HepG2 (cell line): ENCODE results near the gene DDC. TPM values are rescaled to one million over a fixed set of nuclear protein-coding genes. Genes with fewer than 3 reads are reported as not detected.

ENCODE experiments used
- FOXK1 ChIP-seq: sonication (generic); formaldehyde crosslinking; IDR thresholded peaks from 2 replicates; pipeline ENCODE4 v1.4.0; 2020; ENCODE audit warnings: low read depth, missing genetic modification reagents, borderline replicate concordance
- JUNB ChIP-seq: sonication (generic); formaldehyde crosslinking; IDR thresholded peaks from 2 replicates; pipeline ENCODE4 v1.8.0; 2022; ENCODE audit warnings: missing genetic modification reagents, mild to moderate bottlenecking, borderline replicate concordance
- KAT2B ChIP-seq: fragments of 150-350 bp; IDR thresholded peaks from 2 replicates; pipeline ENCODE4 v1.6.1; 2014; ENCODE audit warnings: low read depth, low read length, borderline replicate concordance
- KDM5A ChIP-seq: fragments of 200-600 bp; sonication (generic); IDR thresholded peaks from 2 replicates; pipeline ENCODE4 v1.7.0; 2018; ENCODE audit warnings: antibody characterized with exemption, mild to moderate bottlenecking, low read length, borderline replicate concordance
- KDM5B ChIP-seq: sonication (generic); formaldehyde crosslinking; IDR thresholded peaks from 2 replicates; pipeline ENCODE4 v1.4.0; 2020; ENCODE audit warnings: missing genetic modification reagents, mild to moderate bottlenecking, borderline replicate concordance
- PCBP2 ChIP-seq: fragments of 200-400 bp; formaldehyde crosslinking; optimal IDR thresholded peaks from 2 replicates; pipeline ENCODE3; 2018; ENCODE audit warnings: low read length, low read depth; ENCODE audit not compliant: poor library complexity, severe bottlenecking
- TCF7L2 ChIP-seq: IDR thresholded peaks from 2 replicates; pipeline ENCODE4 v1.6.1; 2011; ENCODE audit warnings: mild to moderate bottlenecking, low read depth, low read length, moderate library complexity
- ZNF292 ChIP-seq: sonication (generic); formaldehyde crosslinking; IDR thresholded peaks from 2 replicates; pipeline ENCODE4 v1.8.1; 2022; ENCODE audit warnings: mild to moderate bottlenecking, low read depth, missing genetic modification reagents, borderline replicate concordance
- ZNF543 ChIP-seq: sonication (generic); formaldehyde crosslinking; IDR thresholded peaks from 2 replicates; pipeline ENCODE4 v1.4.0; 2020; ENCODE audit warnings: mild to moderate bottlenecking, missing genetic modification reagents
- ZNF724P ChIP-seq: sonication (generic); formaldehyde crosslinking; IDR thresholded peaks from 2 replicates; pipeline ENCODE4 v1.8.0; 2022; ENCODE audit warnings: missing genetic modification reagents, borderline replicate concordance
- ZSCAN22 ChIP-seq: sonication (generic); formaldehyde crosslinking; IDR thresholded peaks from 2 replicates; pipeline ENCODE4 v1.4.0; 2020; ENCODE audit warnings: mild to moderate bottlenecking, missing genetic modification reagents
- polyA plus RNA-seq, 8 experiments: library from polyadenylated mRNA; depleted of rRNA in 3 of 8; stranded (reverse) in 7 of 8; unstranded in 1 of 8; fragments of >200 nt; fragmentation: Illumina TruSeq in 4 of 8; extraction: Trizol in 4 of 8; gene quantifications; 2 replicates each; pipeline versions ENCODE4 v1.2.1 to v1.2.3, GENCODE V29; 2011 to 2016; ENCODE audit warnings: low read depth in 4 of 8, missing spikeins in 1 of 8, mixed read lengths in 1 of 8; ENCODE audit not compliant: insufficient read depth in 1 of 8
- total RNA-seq, 5 experiments: library from RNA; depleted of rRNA; stranded (reverse); fragments of >200 nt; fragmentation: Illumina TruSeq; extraction: Trizol; gene quantifications; 2 replicates each; pipeline ENCODE4 v1.2.3, GENCODE V29; 2016; ENCODE audit warnings: low read depth in 1 of 5
- TF ChIP-seq, protein P1 (sequence below): sonication (generic); formaldehyde crosslinking; conservative IDR thresholded peaks from 2 replicates; pipeline ENCODE4 v1.8.0; 2022; ENCODE audit warnings: low read depth, missing genetic modification reagents
- TF ChIP-seq, protein P2 (sequence below): sonication (generic); formaldehyde crosslinking; IDR thresholded peaks from 2 replicates; pipeline ENCODE4 v1.5.1; 2020; ENCODE audit warnings: mild to moderate bottlenecking, missing genetic modification reagents, moderate library complexity
- TF ChIP-seq, protein P3 (sequence below), 2 experiments: sonication (generic) in 1 of 2; formaldehyde crosslinking in 1 of 2; IDR thresholded peaks; 2 replicates each; pipeline versions ENCODE4 v1.5.1 to v1.6.1; 2011 to 2020; ENCODE audit warnings: borderline replicate concordance in 1 of 2, low read depth in 1 of 2, low read length in 1 of 2, mild to moderate bottlenecking in 1 of 2, missing genetic modification reagents in 1 of 2, moderate library complexity in 1 of 2
- TF ChIP-seq, protein P4 (sequence below): sonication (generic); formaldehyde crosslinking; IDR thresholded peaks from 2 replicates; pipeline ENCODE4 v1.5.0; 2020; ENCODE audit warnings: mild to moderate bottlenecking, low read depth, missing genetic modification reagents, borderline replicate concordance
- TF ChIP-seq, protein P5 (sequence below): sonication (generic); formaldehyde crosslinking; IDR thresholded peaks from 2 replicates; pipeline ENCODE4 v1.4.0; 2020; ENCODE audit warnings: missing genetic modification reagents, mild to moderate bottlenecking, borderline replicate concordance

The DDC gene
- total and polyA plus RNA-seq, 2 of the 13 experiments (the other 11 are each of a cell fraction or from before 2014, with no cell fraction given), result 11.7 to 93.3 TPM

DNA sequence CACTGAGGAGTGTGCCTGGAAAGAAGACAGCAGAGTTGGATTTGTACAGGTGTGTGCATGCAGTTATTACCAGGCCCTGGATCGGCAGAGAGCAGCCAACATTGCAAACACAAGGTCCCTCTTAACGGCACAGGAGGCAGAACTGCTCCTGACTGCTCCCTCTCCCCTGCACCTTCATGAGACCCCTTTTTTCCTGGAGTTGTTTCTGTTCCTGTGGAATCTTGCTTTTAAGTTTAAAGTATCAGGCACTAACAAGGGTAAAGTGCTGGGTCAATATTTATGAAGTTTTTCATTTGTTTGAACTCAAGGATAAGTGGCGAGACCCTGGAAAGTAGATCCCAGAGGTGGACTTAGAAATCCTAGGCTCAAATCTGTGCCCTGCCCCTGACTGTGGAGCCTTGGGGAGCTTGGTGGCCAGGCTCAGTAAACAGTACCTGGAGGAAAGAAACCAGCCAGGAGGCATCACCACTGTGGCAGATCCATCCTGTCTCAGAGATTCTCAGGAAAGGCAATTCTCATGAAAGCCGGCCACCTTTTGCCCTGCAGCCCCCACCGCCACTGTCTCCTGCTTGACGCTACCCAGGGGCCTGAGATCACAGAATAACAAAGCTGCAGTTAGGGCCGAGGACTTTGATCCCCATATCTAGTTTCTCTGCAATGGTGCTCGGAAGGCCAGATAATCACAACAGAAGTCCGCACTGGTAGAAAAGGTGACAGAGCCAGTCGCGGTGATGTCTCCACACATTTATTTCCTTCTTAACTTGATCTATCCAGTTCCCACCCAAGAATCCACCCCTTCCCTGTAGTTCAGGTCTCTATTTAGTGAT lies 36.7 kb downstream of the DDC start (continued):
- TF ChIP-seq, protein P1, sequence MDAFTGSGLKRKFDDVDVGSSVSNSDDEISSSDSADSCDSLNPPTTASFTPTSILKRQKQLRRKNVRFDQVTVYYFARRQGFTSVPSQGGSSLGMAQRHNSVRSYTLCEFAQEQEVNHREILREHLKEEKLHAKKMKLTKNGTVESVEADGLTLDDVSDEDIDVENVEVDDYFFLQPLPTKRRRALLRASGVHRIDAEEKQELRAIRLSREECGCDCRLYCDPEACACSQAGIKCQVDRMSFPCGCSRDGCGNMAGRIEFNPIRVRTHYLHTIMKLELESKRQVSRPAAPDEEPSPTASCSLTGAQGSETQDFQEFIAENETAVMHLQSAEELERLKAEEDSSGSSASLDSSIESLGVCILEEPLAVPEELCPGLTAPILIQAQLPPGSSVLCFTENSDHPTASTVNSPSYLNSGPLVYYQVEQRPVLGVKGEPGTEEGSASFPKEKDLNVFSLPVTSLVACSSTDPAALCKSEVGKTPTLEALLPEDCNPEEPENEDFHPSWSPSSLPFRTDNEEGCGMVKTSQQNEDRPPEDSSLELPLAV (CRISPR knock-in tag), result no peak
- TF ChIP-seq, protein P2, sequence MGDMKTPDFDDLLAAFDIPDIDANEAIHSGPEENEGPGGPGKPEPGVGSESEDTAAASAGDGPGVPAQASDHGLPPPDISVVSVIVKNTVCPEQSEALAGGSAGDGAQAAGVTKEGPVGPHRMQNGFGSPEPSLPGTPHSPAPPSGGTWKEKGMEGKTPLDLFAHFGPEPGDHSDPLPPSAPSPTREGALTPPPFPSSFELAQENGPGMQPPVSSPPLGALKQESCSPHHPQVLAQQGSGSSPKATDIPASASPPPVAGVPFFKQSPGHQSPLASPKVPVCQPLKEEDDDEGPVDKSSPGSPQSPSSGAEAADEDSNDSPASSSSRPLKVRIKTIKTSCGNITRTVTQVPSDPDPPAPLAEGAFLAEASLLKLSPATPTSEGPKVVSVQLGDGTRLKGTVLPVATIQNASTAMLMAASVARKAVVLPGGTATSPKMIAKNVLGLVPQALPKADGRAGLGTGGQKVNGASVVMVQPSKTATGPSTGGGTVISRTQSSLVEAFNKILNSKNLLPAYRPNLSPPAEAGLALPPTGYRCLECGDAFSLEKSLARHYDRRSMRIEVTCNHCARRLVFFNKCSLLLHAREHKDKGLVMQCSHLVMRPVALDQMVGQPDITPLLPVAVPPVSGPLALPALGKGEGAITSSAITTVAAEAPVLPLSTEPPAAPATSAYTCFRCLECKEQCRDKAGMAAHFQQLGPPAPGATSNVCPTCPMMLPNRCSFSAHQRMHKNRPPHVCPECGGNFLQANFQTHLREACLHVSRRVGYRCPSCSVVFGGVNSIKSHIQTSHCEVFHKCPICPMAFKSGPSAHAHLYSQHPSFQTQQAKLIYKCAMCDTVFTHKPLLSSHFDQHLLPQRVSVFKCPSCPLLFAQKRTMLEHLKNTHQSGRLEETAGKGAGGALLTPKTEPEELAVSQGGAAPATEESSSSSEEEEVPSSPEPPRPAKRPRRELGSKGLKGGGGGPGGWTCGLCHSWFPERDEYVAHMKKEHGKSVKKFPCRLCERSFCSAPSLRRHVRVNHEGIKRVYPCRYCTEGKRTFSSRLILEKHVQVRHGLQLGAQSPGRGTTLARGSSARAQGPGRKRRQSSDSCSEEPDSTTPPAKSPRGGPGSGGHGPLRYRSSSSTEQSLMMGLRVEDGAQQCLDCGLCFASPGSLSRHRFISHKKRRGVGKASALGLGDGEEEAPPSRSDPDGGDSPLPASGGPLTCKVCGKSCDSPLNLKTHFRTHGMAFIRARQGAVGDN (CRISPR knock-in tag), result peak; percentile 45
- TF ChIP-seq ZNF292 (peak; percentile 84; the same call in 1 of the 2 replicates), KAT2B (no peak), FOXK1 (CRISPR knock-in tag) (no peak), KDM5A (no peak), KDM5B (CRISPR knock-in tag) (no peak), PCBP2 (no peak), JUNB (CRISPR knock-in tag) (no peak), ZNF543 (CRISPR knock-in tag) (no peak), ZSCAN22 (CRISPR knock-in tag) (no peak), TCF7L2 (no peak), ZNF724P (CRISPR knock-in tag) (no peak)
- TF ChIP-seq, protein P3, sequence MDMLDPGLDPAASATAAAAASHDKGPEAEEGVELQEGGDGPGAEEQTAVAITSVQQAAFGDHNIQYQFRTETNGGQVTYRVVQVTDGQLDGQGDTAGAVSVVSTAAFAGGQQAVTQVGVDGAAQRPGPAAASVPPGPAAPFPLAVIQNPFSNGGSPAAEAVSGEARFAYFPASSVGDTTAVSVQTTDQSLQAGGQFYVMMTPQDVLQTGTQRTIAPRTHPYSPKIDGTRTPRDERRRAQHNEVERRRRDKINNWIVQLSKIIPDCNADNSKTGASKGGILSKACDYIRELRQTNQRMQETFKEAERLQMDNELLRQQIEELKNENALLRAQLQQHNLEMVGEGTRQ (IDR thresholded peaks at IDR 0.05; ENCODE audit: low read depth, low read length), result no peak
- TF ChIP-seq, protein P3 (CRISPR knock-in tag; IDR thresholded peaks at IDR 0.05; ENCODE audit: borderline replicate concordance), result no peak
- TF ChIP-seq, protein P4, sequence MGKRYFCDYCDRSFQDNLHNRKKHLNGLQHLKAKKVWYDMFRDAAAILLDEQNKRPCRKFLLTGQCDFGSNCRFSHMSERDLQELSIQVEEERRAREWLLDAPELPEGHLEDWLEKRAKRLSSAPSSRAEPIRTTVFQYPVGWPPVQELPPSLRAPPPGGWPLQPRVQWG (CRISPR knock-in tag), result no peak
- TF ChIP-seq, protein P5, sequence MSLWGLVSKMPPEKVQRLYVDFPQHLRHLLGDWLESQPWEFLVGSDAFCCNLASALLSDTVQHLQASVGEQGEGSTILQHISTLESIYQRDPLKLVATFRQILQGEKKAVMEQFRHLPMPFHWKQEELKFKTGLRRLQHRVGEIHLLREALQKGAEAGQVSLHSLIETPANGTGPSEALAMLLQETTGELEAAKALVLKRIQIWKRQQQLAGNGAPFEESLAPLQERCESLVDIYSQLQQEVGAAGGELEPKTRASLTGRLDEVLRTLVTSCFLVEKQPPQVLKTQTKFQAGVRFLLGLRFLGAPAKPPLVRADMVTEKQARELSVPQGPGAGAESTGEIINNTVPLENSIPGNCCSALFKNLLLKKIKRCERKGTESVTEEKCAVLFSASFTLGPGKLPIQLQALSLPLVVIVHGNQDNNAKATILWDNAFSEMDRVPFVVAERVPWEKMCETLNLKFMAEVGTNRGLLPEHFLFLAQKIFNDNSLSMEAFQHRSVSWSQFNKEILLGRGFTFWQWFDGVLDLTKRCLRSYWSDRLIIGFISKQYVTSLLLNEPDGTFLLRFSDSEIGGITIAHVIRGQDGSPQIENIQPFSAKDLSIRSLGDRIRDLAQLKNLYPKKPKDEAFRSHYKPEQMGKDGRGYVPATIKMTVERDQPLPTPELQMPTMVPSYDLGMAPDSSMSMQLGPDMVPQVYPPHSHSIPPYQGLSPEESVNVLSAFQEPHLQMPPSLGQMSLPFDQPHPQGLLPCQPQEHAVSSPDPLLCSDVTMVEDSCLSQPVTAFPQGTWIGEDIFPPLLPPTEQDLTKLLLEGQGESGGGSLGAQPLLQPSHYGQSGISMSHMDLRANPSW (CRISPR knock-in tag), result no peak
